Measurements from ENCODE around the gene TOMM7.

GRCh38 chr7:22849662-22850061 lies 27.0 kb upstream of the TOMM7 start:
- TF ChIP-seq CTCF (conservative IDR thresholded peaks at IDR 0.05; ENCODE audit: low read length) (no peak), EZH2phosphoT487 (IDR thresholded peaks at IDR 0.05; ENCODE audit: borderline replicate concordance) (no peak)
